GM12878 (cell line): ENCODE measurements around the gene TOM1L2. TPM values are rescaled to one million over a fixed set of nuclear protein-coding genes. Genes with fewer than 3 reads are reported as not detected.

ENCODE experiments used
- ATAC-seq: fragments of 200-7000 bp; cut with Tn5 transposase; 3 replicates; pipeline ENCODE4 v1.9.1; 2020; ENCODE audit warnings: mild to moderate bottlenecking, moderate library complexity
- BruUV-seq: library from RNA; stranded (reverse); fragments of 400-500 nt; replicated peaks from 2 replicates; lab custom pipeline; 2021; lab: Mats Ljungman, UMichigan
- CTCF ChIA-PET: fragments of 300-600 bp; sonication (Branson Sonifier 250); formaldehyde crosslinking; extraction: SDS; loops from one replicate; lab custom pipeline; 2021; ENCODE audit warnings: inconsistent platforms; lab: Yijun Ruan, JAX
- POLR2A ChIA-PET: fragments of 350-600 bp; formaldehyde crosslinking; extraction: SDS; loops from one replicate; lab custom pipeline; 2021; ENCODE audit warnings: inconsistent platforms; lab: Charles Lee
- RAD21 ChIA-PET: fragments of 300-600 bp; sonication (Branson Sonifier 250); formaldehyde crosslinking; loops from one replicate; lab custom pipeline; 2023; ENCODE audit warnings: antibody characterized with exemption; ENCODE audit not compliant: unreplicated experiment; lab: Charles Lee
- SMC1A ChIA-PET: fragments of 300-600 bp; sonication (Branson Sonifier 250); formaldehyde crosslinking; loops from one replicate; lab custom pipeline; 2023; ENCODE audit not compliant: unreplicated experiment, uncharacterized antibody; lab: Charles Lee
- DNase-seq: peaks from one replicate; pipeline ENCODE4 v3.0.0-alpha.2; 2011; ENCODE audit warnings: low read depth, low spot score
- FAIRE-seq: peaks from 3 replicates; lab custom pipeline; 2011; peaks lifted over from hg19 to GRCh38; lab: Jason Lieb, UNC
- H2AFZ ChIP-seq: 2 replicates; pipeline ENCODE4 v1.6.0; 2011; ENCODE audit warnings: low read depth, low read length, control low read depth; ENCODE audit not compliant: control insufficient read depth
- H3K27ac ChIP-seq: 2 replicates; pipeline ENCODE4 v1.5.1; 2011; ENCODE audit warnings: control low read depth; ENCODE audit not compliant: control insufficient read depth, insufficient read depth
- H3K27me3 ChIP-seq, 2 experiments: replicated peaks in 1 of 2; 2 replicates each; pipeline versions ENCODE4 v1.6.0 to v1.6.1; 2011; ENCODE audit warnings: low read length in 1 of 2; ENCODE audit not compliant: control insufficient read depth in 2 of 2, insufficient read depth in 2 of 2
- H3K36me3 ChIP-seq, 2 experiments: 2 replicates each; pipeline ENCODE4 v1.5.1; 2011; ENCODE audit warnings: low read length in 1 of 2; ENCODE audit not compliant: control insufficient read depth in 2 of 2, insufficient read depth in 2 of 2
- H3K4me1 ChIP-seq: 2 replicates; pipeline ENCODE4 v1.6.1; 2011; ENCODE audit warnings: mild to moderate bottlenecking, low read length, moderate library complexity, mixed read lengths; ENCODE audit not compliant: control insufficient read depth, insufficient read depth
- H3K4me2 ChIP-seq: 2 replicates; pipeline ENCODE4 v1.6.0; 2011; ENCODE audit warnings: control low read depth; ENCODE audit not compliant: control insufficient read depth, insufficient read depth
- H3K4me3 ChIP-seq: fragments of 200-600 bp; sonication (generic); 2 replicates; pipeline ENCODE4 v1.5.1; 2016
- H3K79me2 ChIP-seq: 2 replicates; pipeline ENCODE4 v1.6.0; 2011; ENCODE audit warnings: low read length; ENCODE audit not compliant: control insufficient read depth, insufficient read depth
- H3K9ac ChIP-seq: 2 replicates; pipeline ENCODE4 v1.8.0; 2011; ENCODE audit warnings: low read length, control low read depth, mixed read lengths; ENCODE audit not compliant: control insufficient read depth, insufficient read depth
- H3K9me3 ChIP-seq: replicated peaks from 3 replicates; pipeline ENCODE4 v1.5.1; 2011; ENCODE audit warnings: mild to moderate bottlenecking, low read length; ENCODE audit not compliant: control insufficient read depth, insufficient read depth
- H4K20me1 ChIP-seq: 2 replicates; pipeline ENCODE4 v1.6.0; 2011; ENCODE audit not compliant: control insufficient read depth, insufficient read depth
- MTA2 ChIP-seq: fragments of 450-650 bp; IDR thresholded peaks from 2 replicates; pipeline ENCODE4 v1.6.1; 2016; ENCODE audit warnings: low read depth, mild to moderate bottlenecking, moderate library complexity
- NRF1 ChIP-seq: conservative IDR thresholded peaks from 2 replicates; pipeline ENCODE4 v1.6.1; 2011; ENCODE audit warnings: mild to moderate bottlenecking, low read depth, low read length, improper control_type of control experiment
- TCF7 ChIP-seq: IDR thresholded peaks from 2 replicates; pipeline ENCODE4 v1.6.1; 2014; ENCODE audit warnings: antibody characterized with exemption, borderline replicate concordance
- ZBED1 ChIP-seq: IDR thresholded peaks from 2 replicates; pipeline ENCODE4 v1.6.1; 2016; ENCODE audit warnings: borderline replicate concordance
- WGBS: methylation state at CpG from one replicate; pipeline ENCODE4 v1.1.6; 2016; ENCODE audit warnings: low lambda C conversion rate; ENCODE audit not compliant: insufficient replicate concordance, insufficient coverage; ENCODE audit errors: missing lambda C conversion rate; 5-methylcytosine and 5-hydroxymethylcytosine counted together
- in situ Hi-C: fragments of 300-500 bp; cut with MboI; formaldehyde crosslinking; loops from 9 replicates; pipeline ENCODE4 v1.14.3; 2018; ENCODE audit warnings: mixed read lengths
- intact Hi-C: fragments of 100-400 bp; cut with micrococcal nuclease; formaldehyde crosslinking; loops from one replicate; pipeline ENCODE4 v1.14.2; 2022; ENCODE audit not compliant: unreplicated experiment
- polyA plus RNA-seq, 11 experiments: library from polyadenylated mRNA; depleted of rRNA in 4 of 11; unstranded in 6 of 11; stranded (reverse) in 5 of 11; fragments of >200 nt; fragmentation: Nextera tagmentation in 4 of 11; fragmentation: Illumina TruSeq in 1 of 11; extraction: Ambion mirVana in 4 of 11; extraction: Trizol in 1 of 11; gene quantifications; 1 replicate in 1 of 11; 2 replicates in 10 of 11; pipeline versions ENCODE4 v1.2.1 to v1.2.3, GENCODE V29; 2011 to 2016; ENCODE audit warnings: inconsistent platforms in 2 of 11, missing spikeins in 2 of 11, low read depth in 1 of 11
- total RNA-seq, 4 experiments: library from RNA; depleted of rRNA in 3 of 4; stranded (reverse); fragments of >200 nt in 3 of 4; fragmentation: Illumina TruSeq in 1 of 4; extraction: Trizol in 1 of 4; gene quantifications; 2 replicates each; pipeline versions ENCODE4 v1.2.1 to v1.2.3, GENCODE V29; 2013 to 2021
- TF ChIP-seq, protein P1 (sequence below): fragments of 450-650 bp; IDR thresholded peaks from 2 replicates; pipeline ENCODE4 v1.6.1; 2017; ENCODE audit warnings: mild to moderate bottlenecking, low read depth, inconsistent platforms; ENCODE audit not compliant: poor library complexity, severe bottlenecking
- TF ChIP-seq, protein P2 (sequence below): fragments of 450-650 bp; IDR thresholded peaks from 2 replicates; pipeline ENCODE4 v1.6.1; 2016; ENCODE audit warnings: mild to moderate bottlenecking
- TF ChIP-seq, protein P3 (sequence below): fragments of 150-350 bp; IDR thresholded peaks from 2 replicates; pipeline ENCODE4 v1.6.1; 2014; ENCODE audit warnings: mild to moderate bottlenecking, low read depth, low read length

The TOM1L2 gene
- total and polyA plus RNA-seq, 10 of the 15 experiments (the other 5 are each of a cell fraction or from before 2014, with no cell fraction given) = 0.19 to 19.2 (median 8.1) TPM

DNA sequence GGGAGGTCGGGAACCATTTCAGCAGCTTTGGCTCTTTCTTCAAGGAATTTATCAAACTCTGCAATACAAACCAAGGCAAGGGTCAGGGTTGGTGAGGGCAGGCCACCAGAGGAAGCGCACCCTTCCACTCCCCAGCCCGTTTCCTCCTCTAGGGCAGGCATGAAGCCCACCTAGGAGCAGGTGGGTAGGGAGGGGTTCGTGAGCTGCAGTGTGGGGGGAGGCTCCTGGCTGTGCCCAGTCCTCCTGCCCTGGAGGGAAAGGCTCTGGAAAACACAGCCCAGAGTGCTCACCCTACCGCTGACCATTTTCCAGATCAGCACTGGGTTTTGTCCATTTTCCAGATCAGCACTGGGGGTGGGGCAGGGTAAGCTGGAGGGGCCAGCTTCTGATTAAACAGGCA is 124.5 kb downstream of the TOM1L2 start:
- Histone ChIP-seq H2AFZ (no peak overlapping the region), H3K9me3 (no peaks in the 10 kb centered on the region), H3K27me3 (no peaks in the 10 kb centered on the region), H4K20me1 (no peaks in the 10 kb centered on the region), H3K27ac (no peak overlapping the region), H3K79me2 (no peaks in the 10 kb centered on the region), H3K4me2 (no peak overlapping the region), H3K9ac (no peak overlapping the region), H3K4me1 (peaks cover 20% of the 10 kb centered on the region), H3K4me3 (no peak overlapping the region), H3K36me3 (no peaks in the 10 kb centered on the region)
- BruUV-seq = no TSS peak
- ATAC-seq (no peak), FAIRE-seq (no peak), DNase-seq (no peak)
- intact Hi-C loops = no loop called here
- POLR2A ChIA-PET = interaction anchor here (0.7 to 4.0 kb wide), 2 partner anchors 10 to 165 kb away, joined by 3 to 37 read pairs; partner anchors contain the start of gene SREBF1
- RAD21 ChIA-PET = no interaction called here
- WGBS = 81% methylated on average over 5 of the region's 5 CpGs
- TF ChIP-seq, protein P1, sequence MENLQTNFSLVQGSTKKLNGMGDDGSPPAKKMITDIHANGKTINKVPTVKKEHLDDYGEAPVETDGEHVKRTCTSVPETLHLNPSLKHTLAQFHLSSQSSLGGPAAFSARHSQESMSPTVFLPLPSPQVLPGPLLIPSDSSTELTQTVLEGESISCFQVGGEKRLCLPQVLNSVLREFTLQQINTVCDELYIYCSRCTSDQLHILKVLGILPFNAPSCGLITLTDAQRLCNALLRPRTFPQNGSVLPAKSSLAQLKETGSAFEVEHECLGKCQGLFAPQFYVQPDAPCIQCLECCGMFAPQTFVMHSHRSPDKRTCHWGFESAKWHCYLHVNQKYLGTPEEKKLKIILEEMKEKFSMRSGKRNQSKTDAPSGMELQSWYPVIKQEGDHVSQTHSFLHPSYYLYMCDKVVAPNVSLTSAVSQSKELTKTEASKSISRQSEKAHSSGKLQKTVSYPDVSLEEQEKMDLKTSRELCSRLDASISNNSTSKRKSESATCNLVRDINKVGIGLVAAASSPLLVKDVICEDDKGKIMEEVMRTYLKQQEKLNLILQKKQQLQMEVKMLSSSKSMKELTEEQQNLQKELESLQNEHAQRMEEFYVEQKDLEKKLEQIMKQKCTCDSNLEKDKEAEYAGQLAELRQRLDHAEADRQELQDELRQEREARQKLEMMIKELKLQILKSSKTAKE = no peak
- TF ChIP-seq MTA2 = no peak
- TF ChIP-seq TCF7 = no peak
- no peak for TF ChIP-seq ZBED1
- TF ChIP-seq, protein P2, sequence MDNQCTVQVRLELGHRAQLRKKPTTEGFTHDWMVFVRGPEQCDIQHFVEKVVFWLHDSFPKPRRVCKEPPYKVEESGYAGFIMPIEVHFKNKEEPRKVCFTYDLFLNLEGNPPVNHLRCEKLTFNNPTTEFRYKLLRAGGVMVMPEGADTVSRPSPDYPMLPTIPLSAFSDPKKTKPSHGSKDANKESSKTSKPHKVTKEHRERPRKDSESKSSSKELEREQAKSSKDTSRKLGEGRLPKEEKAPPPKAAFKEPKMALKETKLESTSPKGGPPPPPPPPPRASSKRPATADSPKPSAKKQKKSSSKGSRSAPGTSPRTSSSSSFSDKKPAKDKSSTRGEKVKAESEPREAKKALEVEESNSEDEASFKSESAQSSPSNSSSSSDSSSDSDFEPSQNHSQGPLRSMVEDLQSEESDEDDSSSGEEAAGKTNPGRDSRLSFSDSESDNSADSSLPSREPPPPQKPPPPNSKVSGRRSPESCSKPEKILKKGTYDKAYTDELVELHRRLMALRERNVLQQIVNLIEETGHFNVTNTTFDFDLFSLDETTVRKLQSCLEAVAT = no peak
- TF ChIP-seq, protein P3, sequence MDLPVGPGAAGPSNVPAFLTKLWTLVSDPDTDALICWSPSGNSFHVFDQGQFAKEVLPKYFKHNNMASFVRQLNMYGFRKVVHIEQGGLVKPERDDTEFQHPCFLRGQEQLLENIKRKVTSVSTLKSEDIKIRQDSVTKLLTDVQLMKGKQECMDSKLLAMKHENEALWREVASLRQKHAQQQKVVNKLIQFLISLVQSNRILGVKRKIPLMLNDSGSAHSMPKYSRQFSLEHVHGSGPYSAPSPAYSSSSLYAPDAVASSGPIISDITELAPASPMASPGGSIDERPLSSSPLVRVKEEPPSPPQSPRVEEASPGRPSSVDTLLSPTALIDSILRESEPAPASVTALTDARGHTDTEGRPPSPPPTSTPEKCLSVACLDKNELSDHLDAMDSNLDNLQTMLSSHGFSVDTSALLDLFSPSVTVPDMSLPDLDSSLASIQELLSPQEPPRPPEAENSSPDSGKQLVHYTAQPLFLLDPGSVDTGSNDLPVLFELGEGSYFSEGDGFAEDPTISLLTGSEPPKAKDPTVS = no peak
- TF ChIP-seq NRF1 = no peak
- SMC1A ChIA-PET = interaction anchor here (0.6 to 1.2 kb wide), 3 partner anchors 13 to 112 kb away, joined by 3 to 4 read pairs (median 4); no protein-coding TSS in a partner anchor
- CTCF ChIA-PET = interaction anchor here (0.8 to 3.6 kb wide), 3 partner anchors 11 to 168 kb away, joined by 3 to 14 read pairs (median 11); partner anchors contain the start of gene SREBF1
- in situ Hi-C loops = no loop called here
